A172 (cell line): ENCODE results near the gene GALR1. TPM values are rescaled to one million over a fixed set of nuclear protein-coding genes. Genes with fewer than 3 reads are reported as not detected.
A peak's percentile ranks its signal among the peaks of the same experiment; 100 is the strongest.
"Not testable (repeated sequence)": the region's sequence is repeated elsewhere in the genome, so short reads cannot be mapped to it uniquely, and the experiment has no call there.

Experiments
- DNase-seq: peaks from one replicate; pipeline ENCODE4 v3.0.0-alpha.2; 2015; ENCODE audit warnings: low spot score
- total RNA-seq: library from RNA; depleted of rRNA; stranded (reverse); fragments of >200 nt; shearing (Covaris generic); gene quantifications from 2 replicates; pipeline ENCODE4 v1.2.3, GENCODE V29; 2014

The GALR1 gene
- total RNA-seq, 1 experiment from 2014 or later, result not detected

GRCh38 chr18:77250501-77250925 is 865 bp downstream of the GALR1 start:
- no peak for DNase-seq

GRCh38 chr18:77250926-77251729 is 1.5 kb downstream of the GALR1 start:
- no peak for DNase-seq

DNA sequence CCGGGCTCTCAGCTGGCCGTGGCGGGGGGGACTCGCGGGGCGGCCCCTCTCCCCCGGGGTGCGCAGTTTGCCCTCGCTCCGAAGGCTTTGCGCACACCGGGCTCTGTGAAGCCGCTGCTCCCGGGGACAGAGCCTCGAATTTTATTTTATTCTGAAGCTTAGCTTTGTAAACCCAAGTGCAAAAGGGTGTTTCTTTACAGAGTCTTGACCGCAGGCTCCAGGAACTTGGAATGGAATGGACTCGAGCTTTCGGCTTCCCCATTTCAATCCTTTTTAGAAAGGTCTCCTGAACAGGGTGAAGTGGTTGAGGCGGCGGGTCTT is 2.0 kb downstream of the GALR1 start:
- DNase-seq, result no peak

DNA sequence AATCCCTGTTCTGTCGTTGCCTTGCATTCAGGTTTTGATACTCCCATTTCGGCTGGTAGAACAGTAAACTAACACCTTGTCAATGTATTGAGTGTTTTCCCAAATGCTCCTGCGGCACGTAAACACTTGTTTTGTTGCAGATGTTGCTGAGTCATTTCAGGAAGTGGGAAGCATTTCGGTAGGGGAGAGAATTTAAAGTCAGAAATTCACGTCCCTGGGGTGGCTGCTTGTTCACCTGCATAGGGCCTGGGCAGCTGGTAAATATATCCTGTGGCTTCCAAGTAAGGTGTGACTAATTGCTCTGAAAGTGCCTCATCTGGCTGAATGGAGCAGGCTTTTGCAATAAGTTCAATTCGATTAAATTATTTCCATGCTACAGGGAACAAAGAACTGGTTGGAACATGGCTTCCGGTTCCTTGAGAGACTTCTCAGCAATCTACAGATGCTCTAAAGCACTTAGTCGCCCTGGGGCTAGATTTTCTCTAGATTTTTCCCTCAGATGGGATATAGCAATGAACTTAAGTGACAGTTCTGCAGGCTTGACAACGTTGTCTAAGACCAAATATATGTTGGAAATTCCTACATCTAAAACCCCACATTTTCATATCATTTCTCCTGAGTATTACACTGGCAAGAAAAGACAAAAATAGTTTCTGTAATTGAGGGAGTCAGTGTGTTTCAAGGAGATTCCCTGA is 5.2 kb downstream of the GALR1 start:
- DNase-seq, result no peak

DNA sequence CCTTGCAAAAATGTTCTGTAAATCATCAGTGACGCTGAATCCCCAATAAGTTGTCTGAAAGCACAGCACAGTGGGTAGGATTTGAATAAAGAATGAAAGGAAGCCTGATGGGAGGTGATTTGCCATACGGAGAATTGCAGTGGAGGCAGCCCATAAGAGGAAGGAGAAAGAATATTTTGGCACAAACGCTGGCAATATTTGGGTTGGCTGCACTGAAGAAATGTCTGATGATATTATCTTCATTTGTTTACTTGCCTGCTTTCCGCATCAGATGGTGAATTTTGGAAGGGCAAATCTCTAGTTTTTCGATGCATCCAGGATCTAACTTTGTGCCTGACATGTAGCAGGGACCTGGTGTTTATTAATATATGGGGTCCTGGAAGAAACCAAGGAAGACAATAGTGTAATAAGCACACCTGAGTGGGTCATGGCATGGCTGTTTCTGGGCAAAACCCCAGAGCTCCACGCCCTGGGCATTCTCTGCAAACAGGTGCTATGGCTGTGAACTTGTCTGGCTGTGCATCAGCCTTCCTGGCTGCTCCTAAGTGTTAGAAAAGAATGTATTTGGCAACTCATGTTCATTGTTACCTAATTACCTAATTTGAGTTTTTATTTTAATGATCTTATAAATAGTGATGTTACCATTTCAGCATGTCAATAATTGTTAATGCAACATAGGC is 5.9 kb downstream of the GALR1 start:
- no peak for DNase-seq

DNA sequence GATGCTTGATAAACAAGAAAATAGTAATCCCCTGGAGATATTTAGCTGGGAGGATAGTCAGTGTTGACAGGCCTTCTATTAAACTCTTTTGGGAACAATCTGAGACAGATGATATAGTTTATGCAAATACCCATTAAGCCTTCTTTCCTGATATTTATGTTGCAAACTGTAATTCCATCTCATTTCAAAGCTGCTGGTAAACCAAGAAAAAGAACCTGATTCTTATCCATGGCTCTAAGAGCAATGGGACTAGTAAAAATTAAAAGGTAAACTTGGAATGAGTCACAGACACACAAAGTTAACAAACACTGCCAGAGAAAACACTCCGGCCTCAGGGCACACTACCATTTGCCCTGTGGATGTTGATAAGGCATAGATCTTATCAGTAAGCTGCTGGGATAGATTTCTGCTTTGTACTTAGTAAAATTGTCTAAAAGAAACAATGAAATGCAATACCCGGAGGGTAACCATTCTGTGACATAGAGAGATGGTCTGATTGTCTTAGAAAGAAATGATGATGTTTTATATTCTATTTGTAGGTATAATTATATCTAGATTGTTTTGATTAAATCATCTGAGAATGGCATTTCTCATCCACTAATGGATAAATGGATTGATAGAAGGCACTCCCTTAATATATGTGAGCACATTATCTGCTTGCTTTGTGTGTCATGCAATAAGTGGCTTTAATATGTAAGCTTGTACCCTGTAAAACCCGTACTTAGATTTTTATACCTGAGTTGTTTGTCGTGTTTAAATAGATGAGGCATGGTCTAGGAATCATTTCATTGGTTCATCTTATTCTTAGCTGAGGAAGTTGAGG is 13.2 kb downstream of the GALR1 start:
- peak; percentile 4 for DNase-seq

DNA sequence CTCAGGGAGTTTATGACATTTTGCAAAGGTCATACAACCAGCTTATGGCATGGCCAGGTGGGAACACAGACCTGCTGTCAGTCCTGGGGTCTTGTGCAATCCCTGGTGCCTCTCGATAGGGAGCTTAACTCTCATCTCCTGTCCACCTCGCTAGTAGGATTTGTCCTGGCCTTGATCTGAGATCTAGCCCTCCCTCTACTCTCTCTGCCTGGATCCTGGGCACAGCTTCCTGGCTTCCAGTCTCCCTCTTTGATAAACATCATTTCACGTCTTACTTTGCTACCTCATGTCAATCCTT is 13.8 kb downstream of the GALR1 start:
- DNase-seq, result no peak

DNA sequence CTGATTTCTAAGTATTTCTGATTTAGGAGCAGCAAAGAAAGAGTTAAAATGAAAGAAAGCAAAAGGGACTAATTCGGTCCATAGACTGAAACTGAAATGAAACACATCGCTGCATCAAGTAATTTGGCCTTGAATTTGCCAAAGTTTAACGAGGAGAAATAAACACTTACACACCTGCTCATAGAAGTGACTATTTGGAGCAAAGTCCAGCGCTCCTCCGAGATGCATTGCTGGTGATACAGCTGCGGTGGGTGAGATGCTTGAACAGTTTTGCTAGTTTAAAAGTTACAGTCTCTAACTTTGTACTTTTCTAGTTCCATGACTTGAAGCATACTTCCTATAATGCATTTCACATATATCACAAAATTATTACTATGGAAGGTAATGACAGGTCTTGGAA is 18.3 kb downstream of the GALR1 start:
- DNase-seq, result no peak

DNA sequence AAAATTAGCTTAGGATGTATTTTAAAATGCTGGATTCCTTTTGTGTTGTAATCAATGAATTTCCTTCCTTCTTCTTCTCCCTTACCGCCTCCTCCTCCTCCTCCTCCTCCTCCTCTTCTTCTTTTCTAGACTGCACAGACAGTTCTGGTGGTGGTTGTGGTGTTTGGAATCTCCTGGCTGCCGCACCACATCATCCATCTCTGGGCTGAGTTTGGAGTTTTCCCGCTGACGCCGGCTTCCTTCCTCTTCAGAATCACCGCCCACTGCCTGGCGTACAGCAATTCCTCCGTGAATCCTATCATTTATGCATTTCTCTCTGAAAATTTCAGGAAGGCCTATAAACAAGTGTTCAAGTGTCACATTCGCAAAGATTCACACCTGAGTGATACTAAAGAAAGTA is 18.8 kb downstream of the GALR1 start:
- no peak for DNase-seq

DNA sequence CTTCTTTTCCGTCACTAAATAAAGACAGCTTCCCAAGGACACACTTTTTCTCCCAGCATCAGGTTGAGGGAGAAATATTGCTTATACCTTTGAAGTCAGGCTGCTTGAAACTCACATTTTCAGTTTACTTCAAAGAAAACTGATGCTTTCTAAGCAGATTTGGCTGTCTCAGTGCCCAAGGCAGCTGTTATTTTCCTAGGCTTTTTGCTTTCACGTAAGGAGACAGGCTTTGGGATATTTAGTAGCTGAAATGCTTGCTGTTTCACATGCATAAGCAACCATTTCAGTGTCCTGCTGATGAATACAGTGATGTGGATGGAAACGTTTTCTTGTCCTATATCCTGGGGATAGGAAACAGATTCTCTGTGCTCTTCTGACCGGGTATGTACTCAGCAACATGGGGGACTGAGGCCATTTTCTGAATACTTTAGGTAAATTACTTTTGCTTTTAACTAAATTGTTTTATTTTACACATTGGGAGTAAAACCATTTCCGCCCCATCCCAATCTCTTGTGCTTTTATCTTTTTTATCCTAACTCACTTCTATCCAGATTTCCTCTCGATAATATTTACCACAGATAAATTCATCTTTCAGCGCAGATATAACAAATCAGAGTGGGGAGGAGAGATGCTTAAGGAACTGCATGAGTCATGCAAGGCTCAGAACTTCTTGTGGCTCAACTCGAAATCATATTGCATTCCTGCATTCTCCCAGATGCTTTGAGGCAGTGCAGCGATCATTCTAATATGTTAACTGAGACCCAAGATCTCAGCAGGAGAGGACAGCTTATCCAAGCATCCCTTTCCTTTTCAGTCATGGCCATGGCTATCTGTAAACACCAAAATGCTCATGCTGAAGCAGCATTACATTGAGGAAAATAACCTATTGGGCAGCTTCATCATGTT is 22.2 kb downstream of the GALR1 start:
- peak; percentile 48 for DNase-seq

GRCh38 chr18:77290841-77291240 is 41.2 kb downstream of the GALR1 start:
- not testable (repeated sequence) for DNase-seq

DNA sequence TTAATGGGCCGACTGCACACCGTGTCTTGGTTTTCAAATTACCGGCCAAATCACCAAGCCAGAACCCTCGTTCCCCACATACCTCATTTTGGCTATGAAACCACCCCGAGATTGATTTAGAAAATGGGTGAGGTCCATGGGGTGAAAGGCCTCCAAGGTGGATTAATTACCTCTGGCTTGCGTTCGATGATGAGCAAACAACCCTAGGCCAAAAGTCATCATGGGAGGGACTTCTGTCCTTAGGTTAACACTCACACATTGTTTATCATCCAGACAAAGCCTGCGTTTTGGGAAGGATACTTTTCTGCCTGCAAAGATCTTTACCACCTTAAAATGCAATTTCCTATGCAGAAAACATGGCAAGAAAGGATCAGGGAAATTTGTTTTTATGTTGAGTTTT is 48.5 kb downstream of the GALR1 start:
- DNase-seq, result no peak

GRCh38 chr18:77299706-77300105 is 50.1 kb downstream of the GALR1 start:
- DNase-seq, result no peak

GRCh38 chr18:77300579-77300978 is 50.9 kb downstream of the GALR1 start:
- no peak for DNase-seq

DNA sequence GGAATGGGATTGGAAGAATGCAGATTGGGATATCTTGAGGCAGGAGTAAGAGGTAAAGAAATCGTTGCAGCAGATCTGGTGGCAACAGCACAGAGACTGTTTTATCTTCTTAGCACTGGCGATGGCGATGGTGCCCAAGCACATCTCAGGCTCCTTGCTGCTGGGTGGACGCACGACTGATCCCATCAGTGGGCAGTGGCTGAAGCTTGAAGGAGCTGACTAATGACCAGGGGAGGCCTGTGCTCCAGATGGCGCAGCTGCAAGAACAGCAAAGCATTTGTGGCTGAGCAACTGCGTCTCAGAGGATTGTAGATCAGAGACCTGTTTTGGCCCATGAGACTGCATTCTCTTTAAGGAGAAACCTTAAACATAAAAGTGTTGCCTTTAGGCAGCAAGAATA is 54.6 kb downstream of the GALR1 start:
- DNase-seq, result no peak

DNA sequence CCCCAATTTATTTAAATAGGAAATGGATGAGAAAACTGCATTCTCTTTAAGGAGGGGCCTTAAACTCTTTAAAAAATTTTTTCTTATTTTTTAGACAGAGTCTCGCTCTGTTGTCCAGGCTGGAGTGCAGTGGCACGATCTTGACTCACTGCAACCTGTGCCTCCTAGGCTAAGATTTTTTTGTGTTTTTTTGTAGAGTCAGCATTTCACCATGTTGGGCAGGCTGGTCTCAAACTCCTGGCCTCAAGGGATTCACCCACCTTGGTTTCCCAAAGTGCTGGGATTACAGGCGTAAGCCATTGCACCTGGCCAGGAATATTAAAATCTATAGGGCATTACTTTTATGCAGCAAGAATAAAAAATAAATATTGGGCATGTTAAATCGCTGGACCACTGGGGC is 56.0 kb downstream of the GALR1 start:
- DNase-seq, result no peak

- DNase-seq, result no peak
Measured at GRCh38 chr18:77308216-77308615, 58.6 kb downstream of the GALR1 start.

DNA sequence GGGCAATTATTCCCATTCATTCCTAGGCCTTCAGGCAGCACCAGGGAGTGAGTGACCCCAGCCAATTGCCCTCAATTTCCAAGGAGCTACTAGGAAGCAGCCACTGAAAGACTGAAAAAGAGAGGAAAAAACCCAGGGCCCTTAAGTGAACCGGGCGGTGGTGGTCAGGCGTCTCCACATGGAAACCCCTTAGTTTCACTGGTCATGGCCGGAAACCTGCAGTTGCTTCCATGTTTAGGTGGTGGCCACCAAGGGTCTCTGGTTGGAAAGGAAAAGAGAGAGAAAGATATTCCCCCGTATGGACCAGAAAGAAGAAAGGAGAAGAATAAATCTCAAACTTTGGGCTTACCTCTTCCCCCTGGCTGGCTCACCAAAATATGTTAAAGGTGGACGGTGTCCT is 64.9 kb downstream of the GALR1 start:
- DNase-seq, result no peak

- DNase-seq, result no peak
Measured at GRCh38 chr18:77314952-77315351, 65.3 kb downstream of the GALR1 start.

- DNase-seq, result peak; percentile 4
Measured at GRCh38 chr18:77316008-77316407, 66.4 kb downstream of the GALR1 start.

DNA sequence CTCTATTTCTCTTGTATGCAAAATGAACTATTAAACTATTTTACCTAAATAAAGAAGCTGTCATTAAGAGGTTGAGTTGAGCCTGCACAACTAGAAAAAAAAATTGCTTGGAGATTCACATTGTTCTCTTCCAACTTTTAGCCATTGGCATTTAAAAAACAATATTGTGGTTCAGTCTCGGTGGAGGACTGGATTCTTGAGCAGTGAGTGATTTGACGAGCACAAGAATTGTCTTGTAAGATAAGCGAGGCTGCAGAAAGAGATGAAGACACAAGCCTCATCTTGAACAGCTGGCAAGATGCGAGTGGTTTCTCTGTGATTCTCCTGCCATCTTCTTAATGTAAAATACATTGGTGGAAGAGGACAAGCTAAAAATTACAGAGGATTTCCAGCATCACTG is 67.0 kb downstream of the GALR1 start:
- peak; percentile 5 for DNase-seq
